Vagina (tissue), 2 donors: ENCODE measurements around the gene TEX51. TPM values are rescaled to one million over a fixed set of nuclear protein-coding genes. Genes with fewer than 3 reads are reported as not detected.

Experiments used
- DNase-seq, 2 donors: peaks; one replicate each; pipeline ENCODE4 v3.0.0-alpha.2; 2017; ENCODE audit errors: extremely low spot score in 2 of 2
- H3K27ac ChIP-seq: fragments of 200-600 bp; sonication (generic); one replicate; pipeline ENCODE4 v1.5.1; 2019
- H3K27me3 ChIP-seq: fragments of 200-600 bp; sonication (generic); one replicate; pipeline ENCODE4 v1.5.1; 2019
- H3K36me3 ChIP-seq, 2 donors: fragments of 200-600 bp; sonication (generic); one replicate each; pipeline ENCODE4 v1.5.1; 2017 to 2019
- H3K4me1 ChIP-seq: fragments of 200-600 bp; sonication (generic); one replicate; pipeline ENCODE4 v1.5.1; 2019
- H3K4me3 ChIP-seq, 2 donors: fragments of 200-600 bp; sonication (generic); 1 replicate in 1 of 2; 2 replicates in 1 of 2; pipeline ENCODE4 v1.5.1; 2016 to 2019
- H3K9me3 ChIP-seq: fragments of 200-600 bp; sonication (generic); one replicate; pipeline ENCODE4 v1.5.1; 2019
- CTCF ChIP-seq, 3 experiments: fragments of 450-650 bp in 2 of 3; fragments of 200-600 bp in 1 of 3; sonication (generic) in 1 of 3; IDR thresholded peaks; one replicate each; pipeline ENCODE4 v1.5.1; 2017 to 2019; ENCODE audit warnings: antibody characterized with exemption in 3 of 3, mild to moderate bottlenecking in 2 of 3, moderate library complexity in 2 of 3
- POLR2A ChIP-seq, 2 donors: fragments of 450-650 bp; IDR thresholded peaks; one replicate each; pipeline ENCODE4 v1.6.1; 2017; ENCODE audit warnings: antibody characterized with exemption in 2 of 2, mild to moderate bottlenecking in 2 of 2, moderate library complexity in 2 of 2
- POLR2AphosphoS5 ChIP-seq, 2 donors: sonication (generic); formaldehyde crosslinking; IDR thresholded peaks; one replicate each; pipeline ENCODE4 v1.9.0; 2017; ENCODE audit warnings: antibody characterized with exemption in 2 of 2, mild to moderate bottlenecking in 2 of 2, low read depth in 1 of 2; ENCODE audit not compliant: insufficient read depth in 1 of 2
- intact Hi-C: fragments of 100-400 bp; cut with DNase I; formaldehyde crosslinking; loops from one replicate; pipeline ENCODE4 v1.15.1; 2023
- total RNA-seq: library from RNA; depleted of rRNA; stranded (reverse); fragments of >200 nt; gene quantifications from one replicate; pipeline ENCODE4 v1.2.3, GENCODE V29; 2016

The TEX51 gene
- total RNA-seq, 1 donor from 2014 or later: not detected

- TF ChIP-seq POLR2A (IDR thresholded peaks at IDR 0.05) (no peak), CTCF (IDR thresholded peaks at IDR 0.05) (no peak), POLR2AphosphoS5 (IDR thresholded peaks at IDR 0.05; ENCODE audit: insufficient read depth in 1 of 2, low read depth in 1 of 2) (no peak)
- H3K9me3 ChIP-seq: no peaks in the 10 kb centered on the region
- H3K27me3 ChIP-seq: no peaks in the 10 kb centered on the region
- peak; percentile 60 to 93 for DNase-seq
- H3K4me3 ChIP-seq: no peak overlapping the region
- intact Hi-C loops: no loop called here
- no peak overlapping the region for H3K27ac ChIP-seq
- H3K36me3 ChIP-seq: no peaks in the 10 kb centered on the region
- H3K4me1 ChIP-seq: peaks cover 11% of the 10 kb centered on the region
Observed at GRCh38 chr2:126882736-126883665, 15.7 kb upstream of the TEX51 start.

GRCh38 chr2:126883666-126884040 is 15.0 kb upstream of the TEX51 start:
- DNase-seq: peak in 1 of 2 donors; percentile 91
- H3K27me3 ChIP-seq: no peaks in the 10 kb centered on the region
- intact Hi-C loops: no loop called here
- H3K4me3 ChIP-seq: no peak overlapping the region
- H3K9me3 ChIP-seq: no peaks in the 10 kb centered on the region
- H3K36me3 ChIP-seq: no peaks in the 10 kb centered on the region
- peaks cover 11% of the 10 kb centered on the region for H3K4me1 ChIP-seq
- H3K27ac ChIP-seq: no peak overlapping the region
- TF ChIP-seq POLR2A (IDR thresholded peaks at IDR 0.05) (no peak), POLR2AphosphoS5 (IDR thresholded peaks at IDR 0.05; ENCODE audit: insufficient read depth in 1 of 2, low read depth in 1 of 2) (no peak), CTCF (IDR thresholded peaks at IDR 0.05) (no peak)

- no peak overlapping the region for H3K27ac ChIP-seq
- H3K4me3 ChIP-seq: no peak overlapping the region
- TF ChIP-seq CTCF (IDR thresholded peaks at IDR 0.05): no peak
- peak; percentile 71 to 72 for DNase-seq
- H3K36me3 ChIP-seq: no peaks in the 10 kb centered on the region
- intact Hi-C loops: no loop called here
- H3K9me3 ChIP-seq: no peaks in the 10 kb centered on the region
- no peaks in the 10 kb centered on the region for H3K27me3 ChIP-seq
- H3K4me1 ChIP-seq: peaks cover 11% of the 10 kb centered on the region
Observed at GRCh38 chr2:126884861-126885750, 13.6 kb upstream of the TEX51 start.

GRCh38 chr2:126885751-126886210 is 12.9 kb upstream of the TEX51 start:
- H3K4me3 ChIP-seq: peak overlapping the region; percentile 31 to 43
- H3K4me1 ChIP-seq: peaks cover 11% of the 10 kb centered on the region
- no peaks in the 10 kb centered on the region for H3K36me3 ChIP-seq
- no peaks in the 10 kb centered on the region for H3K27me3 ChIP-seq
- TF ChIP-seq CTCF (IDR thresholded peaks at IDR 0.05) (no peak), POLR2AphosphoS5 (IDR thresholded peaks at IDR 0.05; ENCODE audit: insufficient read depth in 1 of 2, low read depth in 1 of 2) (no peak), POLR2A (IDR thresholded peaks at IDR 0.05) (no peak)
- intact Hi-C loops: no loop called here
- H3K27ac ChIP-seq: peak overlapping the region; percentile 40
- H3K9me3 ChIP-seq: no peaks in the 10 kb centered on the region
- DNase-seq: peak; percentile 82 to 84
